Femur (tissue), 1 donor: ENCODE data around the gene SHISA7.
"Not testable (repeated sequence)": the region's sequence is repeated elsewhere in the genome, so short reads cannot be mapped to it uniquely, and the experiment has no call there.

Experiments used
- DNase-seq: peaks from one replicate; pipeline ENCODE4 v3.0.0-alpha.2; 2017

Gene SHISA7

GRCh38 chr19:55443824-55444480 lies 852 bp upstream of the SHISA7 start:
- no peak for DNase-seq

- no peak for DNase-seq
Measured at GRCh38 chr19:55442372-55442961, 633 bp downstream of the SHISA7 start.

GRCh38 chr19:55441692-55442321 lies 1.3 kb downstream of the SHISA7 start:
- DNase-seq: no peak

GRCh38 chr19:55441319-55441691 lies 1.8 kb downstream of the SHISA7 start:
- no peak for DNase-seq

- DNase-seq: no peak
Measured at GRCh38 chr19:55440411-55441105, 2.5 kb downstream of the SHISA7 start.

- DNase-seq: no peak
Measured at GRCh38 chr19:55439052-55439451, 4.0 kb downstream of the SHISA7 start.

- peak; percentile 81 for DNase-seq
Measured at GRCh38 chr19:55437410-55437809, 5.7 kb downstream of the SHISA7 start.

- DNase-seq: no peak
Measured at GRCh38 chr19:55436847-55437246, 6.3 kb downstream of the SHISA7 start.

GRCh38 chr19:55435020-55435419 lies 8.1 kb downstream of the SHISA7 start:
- DNase-seq: no peak

- DNase-seq: no peak
Measured at GRCh38 chr19:55434356-55434919, 8.7 kb downstream of the SHISA7 start.

- no peak for DNase-seq
Measured at GRCh38 chr19:55433292-55433691, 9.8 kb downstream of the SHISA7 start.

GRCh38 chr19:55432241-55432959 lies 10.7 kb downstream of the SHISA7 start:
- DNase-seq: no peak

- no peak for DNase-seq
Measured at GRCh38 chr19:55431183-55431582, 11.9 kb downstream of the SHISA7 start.

- DNase-seq: no peak
Measured at GRCh38 chr19:55426042-55426441, 17.1 kb downstream of the SHISA7 start.

- no peak for DNase-seq
Measured at GRCh38 chr19:55424518-55424917, 18.6 kb downstream of the SHISA7 start.

- no peak for DNase-seq
Measured at GRCh38 chr19:55423225-55424005, 19.7 kb downstream of the SHISA7 start.

- not testable (repeated sequence) for DNase-seq
Measured at GRCh38 chr19:55421281-55421680, 21.8 kb downstream of the SHISA7 start.

- no peak for DNase-seq
Measured at GRCh38 chr19:55419624-55420236, 23.4 kb downstream of the SHISA7 start.

GRCh38 chr19:55419103-55419502 lies 24.0 kb downstream of the SHISA7 start:
- DNase-seq: no peak

GRCh38 chr19:55418185-55418584 lies 24.9 kb downstream of the SHISA7 start:
- DNase-seq: peak; percentile 77

GRCh38 chr19:55410168-55410567 lies 32.9 kb downstream of the SHISA7 start:
- DNase-seq: no peak
